Esophagus muscularis mucosa (tissue), 4 donors: ENCODE data around the gene SCYGR2. TPM values are rescaled to one million over a fixed set of nuclear protein-coding genes. Genes with fewer than 3 reads are reported as not detected.

ENCODE experiments used
- DNase-seq: peaks from one replicate; pipeline ENCODE4 v3.0.0-alpha.2; 2017; ENCODE audit errors: extremely low spot score
- H3K27ac ChIP-seq, 4 donors: fragments of 200-600 bp; sonication (generic); replicated peaks in 1 of 4; 1 replicate in 3 of 4; 2 replicates in 1 of 4; pipeline ENCODE4 v1.5.1; 2016 to 2019; ENCODE audit warnings: mild to moderate bottlenecking in 1 of 4
- H3K27me3 ChIP-seq, 4 donors: fragments of 200-600 bp; sonication (generic); one replicate each; pipeline versions ENCODE4 v1.5.1 to v1.6.0; 2016 to 2019
- H3K36me3 ChIP-seq, 4 donors: fragments of 200-600 bp; sonication (generic); one replicate each; pipeline ENCODE4 v1.5.1; 2016 to 2019
- H3K4me1 ChIP-seq, 4 donors: fragments of 200-600 bp; sonication (generic); one replicate each; pipeline ENCODE4 v1.5.1; 2016 to 2019
- H3K4me3 ChIP-seq, 4 donors: fragments of 200-600 bp; sonication (generic); 1 replicate in 2 of 4; 2 replicates in 2 of 4; pipeline ENCODE4 v1.5.1; 2016 to 2019; ENCODE audit warnings: mild to moderate bottlenecking in 4 of 4, moderate library complexity in 1 of 4
- H3K9me3 ChIP-seq, 4 donors: fragments of 200-600 bp; sonication (generic); 1 replicate in 3 of 4; 2 replicates in 1 of 4; pipeline ENCODE4 v1.5.1; 2016 to 2019
- CTCF ChIP-seq, 3 experiments: fragments of 200-600 bp in 2 of 3; fragments of 450-650 bp in 1 of 3; sonication (generic) in 2 of 3; IDR thresholded peaks; one replicate each; pipeline ENCODE4 v1.5.1; 2017 to 2019; ENCODE audit warnings: antibody characterized with exemption in 3 of 3, mild to moderate bottlenecking in 2 of 3, moderate library complexity in 1 of 3
- EP300 ChIP-seq: sonication (generic); formaldehyde crosslinking; IDR thresholded peaks from one replicate; pipeline ENCODE4 v1.6.1; 2017; ENCODE audit warnings: antibody characterized with exemption
- POLR2A ChIP-seq: fragments of 450-650 bp; IDR thresholded peaks from one replicate; pipeline ENCODE4 v1.6.1; 2017; ENCODE audit warnings: antibody characterized with exemption, moderate library complexity, mild to moderate bottlenecking, low read depth
- POLR2AphosphoS5 ChIP-seq, 2 donors: sonication (generic); formaldehyde crosslinking; IDR thresholded peaks; one replicate each; pipeline ENCODE4 v1.6.1; 2017; ENCODE audit warnings: antibody characterized with exemption in 2 of 2
- WGBS: methylation state at CpG from one replicate; pipeline ENCODE4 v1.1.5; 2018; 5-methylcytosine and 5-hydroxymethylcytosine counted together
- intact Hi-C: fragments of 100-400 bp; cut with DNase I; formaldehyde crosslinking; loops from one replicate; pipeline ENCODE4 v1.15.1; 2023
- total RNA-seq, 4 donors: library from RNA; depleted of rRNA; stranded (reverse); fragments of >200 nt; gene quantifications; one replicate each; pipeline versions ENCODE4 v1.1.0 to v1.2.1, GENCODE V29; 2016

The SCYGR2 gene
- total RNA-seq, 4 donors from 2014 or later: not detected

- TF ChIP-seq CTCF (IDR thresholded peaks at IDR 0.05): no peak
- DNase-seq: peak; percentile 31
- no peak within 1 kb of the TSS for H3K4me3 ChIP-seq
- peaks cover 0 to 3% (median 0%) of the 10 kb centered on the region in 4 donors for H3K4me1 ChIP-seq
- 75% methylated on average over 16 of the region's 20 CpGs for WGBS
- no peaks in the 10 kb centered on the region for H3K9me3 ChIP-seq
- intact Hi-C loops: no loop called here
- peaks cover 0 to 9% (median 0%) of the 10 kb centered on the region in 4 donors for H3K27me3 ChIP-seq
- no peak within 1 kb of the TSS for H3K27ac ChIP-seq
- H3K36me3 ChIP-seq: no peaks in the 10 kb centered on the region
Measured at GRCh38 chr2:227617316-227618230, 18.9 kb downstream of the SCYGR2 start, which contains the start of gene SCYGR4. Gene SCYGR4, plus strand, starts transcription at chr2:227617498. Its CDS starts 0 bp downstream, at chr2:227617498.

GRCh38 chr2:227623226-227623625 lies 24.5 kb downstream of the SCYGR2 start:
- no peaks in the 10 kb centered on the region for H3K27me3 ChIP-seq
- no peak overlapping the region for H3K4me3 ChIP-seq
- TF ChIP-seq POLR2AphosphoS5 (IDR thresholded peaks at IDR 0.05): no peak
- TF ChIP-seq CTCF (IDR thresholded peaks at IDR 0.05): no peak
- H3K27ac ChIP-seq: no peak overlapping the region
- intact Hi-C loops: no loop called here
- no peaks in the 10 kb centered on the region for H3K36me3 ChIP-seq
- H3K9me3 ChIP-seq: no peaks in the 10 kb centered on the region
- no peaks in the 10 kb centered on the region for H3K4me1 ChIP-seq
- peak; percentile 29 for DNase-seq

- no peaks in the 10 kb centered on the region for H3K9me3 ChIP-seq
- H3K27ac ChIP-seq: no peak overlapping the region
- DNase-seq: no peak
- TF ChIP-seq EP300 (no peak), POLR2A (no peak), CTCF (IDR thresholded peaks at IDR 0.05) (no peak), POLR2AphosphoS5 (IDR thresholded peaks at IDR 0.05) (no peak)
- no peak overlapping the region for H3K4me3 ChIP-seq
- WGBS: 43% methylated on average over 2 of the region's 2 CpGs
- peaks cover 0 to 6% (median 0%) of the 10 kb centered on the region in 4 donors for H3K27me3 ChIP-seq
- intact Hi-C loops: no loop called here
- no peaks in the 10 kb centered on the region for H3K36me3 ChIP-seq
- no peaks in the 10 kb centered on the region for H3K4me1 ChIP-seq
Measured at GRCh38 chr2:227625420-227625819, 26.7 kb downstream of the SCYGR2 start.

- no peaks in the 10 kb centered on the region for H3K4me1 ChIP-seq
- DNase-seq: peak; percentile 72
- no peak overlapping the region for H3K4me3 ChIP-seq
- TF ChIP-seq CTCF (IDR thresholded peaks at IDR 0.05) (no peak), POLR2A (no peak), EP300 (no peak), POLR2AphosphoS5 (IDR thresholded peaks at IDR 0.05) (no peak)
- peaks cover 0 to 6% (median 0%) of the 10 kb centered on the region in 4 donors for H3K27me3 ChIP-seq
- no peaks in the 10 kb centered on the region for H3K36me3 ChIP-seq
- WGBS: 93% methylated on average over 10 of the region's 10 CpGs
- no peaks in the 10 kb centered on the region for H3K9me3 ChIP-seq
- intact Hi-C loops: no loop called here
- no peak overlapping the region for H3K27ac ChIP-seq
Measured at GRCh38 chr2:227626580-227627151, 28.0 kb downstream of the SCYGR2 start.
